Glutamatergic neuron (in vitro differentiated cells): ENCODE results near the gene AFF4. TPM values are rescaled to one million over a fixed set of nuclear protein-coding genes. Genes with fewer than 3 reads are reported as not detected.
A peak's percentile ranks its signal among the peaks of the same experiment; 100 is the strongest.

Experiments used
- DNase-seq: peaks from one replicate; pipeline ENCODE4 v3.0.0; 2022
- H3K27ac Mint-ChIP-seq: one replicate; pipeline ENCODE4 v1.8.0; 2020; ENCODE audit warnings: mild to moderate bottlenecking, mixed read lengths, inconsistent platforms; ENCODE audit not compliant: unreplicated experiment
- H3K27me3 Mint-ChIP-seq: one replicate; pipeline ENCODE4 v1.8.0; 2020; ENCODE audit warnings: mild to moderate bottlenecking, moderate library complexity, mixed read lengths, inconsistent platforms; ENCODE audit not compliant: unreplicated experiment
- H3K36me3 Mint-ChIP-seq: one replicate; pipeline ENCODE4 v1.8.0; 2020; ENCODE audit warnings: mild to moderate bottlenecking, mixed read lengths, inconsistent platforms; ENCODE audit not compliant: unreplicated experiment
- H3K4me1 Mint-ChIP-seq: one replicate; pipeline ENCODE4 v1.8.0; 2020; ENCODE audit warnings: mild to moderate bottlenecking, low read depth, mixed read lengths, inconsistent platforms; ENCODE audit not compliant: unreplicated experiment
- H3K4me3 Mint-ChIP-seq: one replicate; pipeline ENCODE4 v1.8.0; 2020; ENCODE audit warnings: mild to moderate bottlenecking, mixed read lengths, inconsistent platforms; ENCODE audit not compliant: unreplicated experiment
- H3K9me3 Mint-ChIP-seq: one replicate; pipeline ENCODE4 v1.8.0; 2020; ENCODE audit warnings: mild to moderate bottlenecking, moderate library complexity, mixed read lengths, inconsistent platforms; ENCODE audit not compliant: unreplicated experiment
- total RNA-seq: library from RNA; stranded (reverse); fragmentation: NEBNext Ultra II Directional; extraction: Animal tissue kit (Norgen Biotek cat#: 25700); gene quantifications from one replicate; pipeline ENCODE4 v1.2.1, GENCODE V29; 2021; ENCODE audit not compliant: unreplicated experiment
- TF ChIP-seq, protein P1 (sequence below): fragments of 200-600 bp; sonication (generic); IDR thresholded peaks from one replicate; pipeline ENCODE4 v1.5.0; 2021; ENCODE audit not compliant: partially characterized antibody, unreplicated experiment

Gene AFF4
- total RNA-seq, 1 donor from 2014 or later, result 135 TPM

GRCh38 chr5:132915681-132916080 lies 47.8 kb downstream of the AFF4 start:
- TF ChIP-seq, protein P1, sequence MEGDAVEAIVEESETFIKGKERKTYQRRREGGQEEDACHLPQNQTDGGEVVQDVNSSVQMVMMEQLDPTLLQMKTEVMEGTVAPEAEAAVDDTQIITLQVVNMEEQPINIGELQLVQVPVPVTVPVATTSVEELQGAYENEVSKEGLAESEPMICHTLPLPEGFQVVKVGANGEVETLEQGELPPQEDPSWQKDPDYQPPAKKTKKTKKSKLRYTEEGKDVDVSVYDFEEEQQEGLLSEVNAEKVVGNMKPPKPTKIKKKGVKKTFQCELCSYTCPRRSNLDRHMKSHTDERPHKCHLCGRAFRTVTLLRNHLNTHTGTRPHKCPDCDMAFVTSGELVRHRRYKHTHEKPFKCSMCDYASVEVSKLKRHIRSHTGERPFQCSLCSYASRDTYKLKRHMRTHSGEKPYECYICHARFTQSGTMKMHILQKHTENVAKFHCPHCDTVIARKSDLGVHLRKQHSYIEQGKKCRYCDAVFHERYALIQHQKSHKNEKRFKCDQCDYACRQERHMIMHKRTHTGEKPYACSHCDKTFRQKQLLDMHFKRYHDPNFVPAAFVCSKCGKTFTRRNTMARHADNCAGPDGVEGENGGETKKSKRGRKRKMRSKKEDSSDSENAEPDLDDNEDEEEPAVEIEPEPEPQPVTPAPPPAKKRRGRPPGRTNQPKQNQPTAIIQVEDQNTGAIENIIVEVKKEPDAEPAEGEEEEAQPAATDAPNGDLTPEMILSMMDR, result no peak
- Mint-ChIP-seq H3K27me3 (no peaks in the 10 kb centered on the region), H3K27ac (no peak overlapping the region), H3K4me3 (no peak overlapping the region), H3K9me3 (peaks cover 5% of the 10 kb centered on the region), H3K4me1 (no peaks in the 10 kb centered on the region), H3K36me3 (no peaks in the 10 kb centered on the region)
- DNase-seq, result no peak

DNA sequence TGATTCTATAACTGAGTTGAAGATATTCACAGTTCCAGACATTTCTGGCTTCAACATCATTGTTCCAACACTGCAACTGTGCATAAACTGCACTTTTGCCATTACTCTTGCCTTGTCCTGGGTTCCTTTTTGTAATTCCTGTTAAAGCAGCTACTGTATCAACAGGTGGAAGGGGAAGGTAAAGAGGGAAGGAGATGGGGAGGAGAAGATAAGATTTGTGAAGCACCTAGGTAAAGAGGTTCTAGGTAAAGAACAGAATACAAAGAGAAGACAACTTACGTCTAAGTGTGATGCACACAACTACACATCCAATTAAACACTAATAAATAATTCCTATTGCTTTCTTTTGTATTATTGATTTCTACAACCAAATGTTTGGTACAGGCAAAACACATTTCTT lies 53.7 kb downstream of the AFF4 start:
- Mint-ChIP-seq H3K27ac (no peak overlapping the region), H3K27me3 (no peaks in the 10 kb centered on the region), H3K9me3 (peaks cover 5% of the 10 kb centered on the region), H3K4me3 (no peak overlapping the region), H3K36me3 (no peaks in the 10 kb centered on the region), H3K4me1 (no peaks in the 10 kb centered on the region)
- TF ChIP-seq, protein P1, result no peak
- no peak for DNase-seq

- H3K4me3 Mint-ChIP-seq, result no peak overlapping the region
- peaks cover 2% of the 10 kb centered on the region for H3K9me3 Mint-ChIP-seq
- TF ChIP-seq, protein P1, result no peak
- H3K27ac Mint-ChIP-seq, result no peak overlapping the region
- DNase-seq, result no peak
- H3K36me3 Mint-ChIP-seq, result no peaks in the 10 kb centered on the region
- H3K4me1 Mint-ChIP-seq, result no peaks in the 10 kb centered on the region
- H3K27me3 Mint-ChIP-seq, result no peaks in the 10 kb centered on the region
Measured at GRCh38 chr5:132907161-132907560, 56.3 kb downstream of the AFF4 start.

- H3K4me1 Mint-ChIP-seq, result no peaks in the 10 kb centered on the region
- no peaks in the 10 kb centered on the region for H3K36me3 Mint-ChIP-seq
- TF ChIP-seq, protein P1, result peak; percentile 44
- no peaks in the 10 kb centered on the region for H3K9me3 Mint-ChIP-seq
- no peaks in the 10 kb centered on the region for H3K27me3 Mint-ChIP-seq
- no peak for DNase-seq
- H3K4me3 Mint-ChIP-seq, result no peak overlapping the region
- H3K27ac Mint-ChIP-seq, result no peak overlapping the region
Measured at GRCh38 chr5:132905938-132906337, 57.5 kb downstream of the AFF4 start.

GRCh38 chr5:132901730-132902129 lies 61.7 kb downstream of the AFF4 start:
- no peak for DNase-seq
- Mint-ChIP-seq H3K4me1 (no peaks in the 10 kb centered on the region), H3K27me3 (no peaks in the 10 kb centered on the region), H3K36me3 (no peaks in the 10 kb centered on the region), H3K4me3 (no peak overlapping the region), H3K9me3 (no peaks in the 10 kb centered on the region), H3K27ac (no peak overlapping the region)
- TF ChIP-seq, protein P1, result no peak
